Hematopoietic multipotent progenitor cell treated with erythropoietin and hydrocortisone succinate and interleukin-3 and kit ligand, for 17 days (in vitro differentiated cells): ENCODE results near the gene DLG5.
"Not testable (repeated sequence)": the region's sequence is repeated elsewhere in the genome, so short reads cannot be mapped to it uniquely, and the experiment has no call there.

Experiments
- DNase-seq: peaks from one replicate; pipeline ENCODE4 v3.0.0-alpha.2; 2015; ENCODE audit warnings: low spot score

DLG5 gene

GRCh38 chr10:77792155-77792554 lies 134.4 kb downstream of the DLG5 start:
- no peak for DNase-seq

DNA sequence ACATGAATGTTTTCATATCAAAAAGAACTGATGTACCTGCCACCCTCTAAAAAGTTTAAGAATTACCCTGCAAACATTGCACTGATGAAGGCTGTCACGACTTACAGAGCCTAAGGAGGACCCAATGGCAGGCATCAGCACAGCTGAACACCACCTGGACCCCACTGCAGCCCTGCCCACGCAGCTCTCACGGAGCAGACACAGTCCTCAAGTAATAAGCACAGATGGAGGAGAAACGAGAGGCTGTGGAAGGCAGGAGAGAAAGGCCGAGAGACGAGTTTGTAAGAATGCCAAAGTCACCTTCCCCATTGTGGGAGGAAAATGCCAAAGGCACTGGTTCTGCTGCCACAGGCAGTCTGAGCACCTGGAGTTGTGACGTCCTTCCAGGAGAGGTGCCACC lies 135.0 kb downstream of the DLG5 start:
- DNase-seq, result no peak

DNA sequence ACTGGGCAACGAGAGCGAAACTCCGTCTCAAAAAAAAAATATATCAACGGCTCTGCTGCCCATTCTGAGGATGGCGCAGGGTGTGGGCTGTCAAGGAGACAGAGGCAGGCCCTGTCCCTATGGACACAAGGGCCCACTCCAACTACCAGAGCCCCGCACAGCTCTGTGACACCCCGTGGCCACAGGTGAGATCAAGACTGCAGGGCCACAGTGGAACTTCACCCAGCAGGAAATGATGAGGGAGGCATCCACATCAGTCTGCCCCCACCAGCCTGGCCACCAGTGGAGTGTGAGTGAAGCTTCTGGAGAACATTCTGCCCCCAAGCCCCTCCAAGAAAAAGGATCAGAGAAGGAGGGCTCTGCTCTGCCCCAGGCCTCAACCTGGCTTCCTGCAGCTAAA lies 136.7 kb downstream of the DLG5 start:
- no peak for DNase-seq

- DNase-seq, result no peak
Measured at GRCh38 chr10:77789016-77789415, 137.5 kb downstream of the DLG5 start.

- DNase-seq, result no peak
Measured at GRCh38 chr10:77788496-77789010, 138.0 kb downstream of the DLG5 start.

- no peak for DNase-seq
Measured at GRCh38 chr10:77787440-77787839, 139.1 kb downstream of the DLG5 start.

GRCh38 chr10:77784856-77785255 lies 141.7 kb downstream of the DLG5 start:
- no peak for DNase-seq

GRCh38 chr10:77782328-77783061 lies 144.1 kb downstream of the DLG5 start:
- no peak for DNase-seq

GRCh38 chr10:77781451-77782327 lies 144.9 kb downstream of the DLG5 start:
- no peak for DNase-seq

GRCh38 chr10:77780180-77780579 lies 146.4 kb downstream of the DLG5 start:
- DNase-seq, result no peak

DNA sequence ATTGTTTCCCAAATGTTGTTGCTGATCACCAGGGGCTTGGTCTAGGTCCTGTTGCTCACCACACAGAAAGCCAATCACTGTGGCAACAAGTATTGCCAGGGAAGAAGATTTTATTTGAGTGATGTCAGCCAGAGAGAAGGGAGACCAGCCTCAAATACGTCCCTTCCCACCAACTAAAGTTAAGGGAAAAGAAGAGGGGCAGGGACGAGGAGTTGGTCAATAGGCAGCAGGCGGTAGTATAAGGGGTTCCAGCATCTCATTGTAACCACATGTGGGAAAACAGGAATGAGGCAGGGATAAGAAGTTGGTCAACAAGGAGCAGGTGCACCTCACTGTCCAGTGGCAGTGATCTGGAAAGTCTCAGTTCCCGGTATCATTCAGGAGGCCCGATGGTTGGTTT lies 150.1 kb downstream of the DLG5 start:
- no peak for DNase-seq

DNA sequence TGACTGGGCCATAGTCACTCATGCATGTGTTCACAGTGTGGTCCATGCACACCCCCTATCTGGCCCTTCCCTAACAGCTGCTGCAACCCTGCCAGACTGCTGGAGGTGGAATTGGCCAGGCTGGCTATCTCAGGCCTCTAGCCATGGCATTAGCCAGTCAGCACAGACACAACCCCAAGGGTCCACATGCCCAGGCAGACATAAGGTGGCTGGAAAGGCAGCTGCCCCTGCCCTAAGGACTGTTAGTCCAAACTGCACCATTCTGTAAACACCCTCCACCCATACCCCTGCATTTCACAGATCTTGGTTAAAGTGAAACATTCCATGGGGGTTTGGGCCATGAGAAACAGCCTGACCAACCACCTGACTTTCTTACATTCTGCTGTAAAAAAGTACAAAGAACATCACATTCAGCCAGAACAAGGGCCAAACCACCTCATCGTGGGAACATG lies 151.6 kb downstream of the DLG5 start:
- DNase-seq, result no peak

GRCh38 chr10:77773631-77774426 lies 152.7 kb downstream of the DLG5 start:
- no peak for DNase-seq

DNA sequence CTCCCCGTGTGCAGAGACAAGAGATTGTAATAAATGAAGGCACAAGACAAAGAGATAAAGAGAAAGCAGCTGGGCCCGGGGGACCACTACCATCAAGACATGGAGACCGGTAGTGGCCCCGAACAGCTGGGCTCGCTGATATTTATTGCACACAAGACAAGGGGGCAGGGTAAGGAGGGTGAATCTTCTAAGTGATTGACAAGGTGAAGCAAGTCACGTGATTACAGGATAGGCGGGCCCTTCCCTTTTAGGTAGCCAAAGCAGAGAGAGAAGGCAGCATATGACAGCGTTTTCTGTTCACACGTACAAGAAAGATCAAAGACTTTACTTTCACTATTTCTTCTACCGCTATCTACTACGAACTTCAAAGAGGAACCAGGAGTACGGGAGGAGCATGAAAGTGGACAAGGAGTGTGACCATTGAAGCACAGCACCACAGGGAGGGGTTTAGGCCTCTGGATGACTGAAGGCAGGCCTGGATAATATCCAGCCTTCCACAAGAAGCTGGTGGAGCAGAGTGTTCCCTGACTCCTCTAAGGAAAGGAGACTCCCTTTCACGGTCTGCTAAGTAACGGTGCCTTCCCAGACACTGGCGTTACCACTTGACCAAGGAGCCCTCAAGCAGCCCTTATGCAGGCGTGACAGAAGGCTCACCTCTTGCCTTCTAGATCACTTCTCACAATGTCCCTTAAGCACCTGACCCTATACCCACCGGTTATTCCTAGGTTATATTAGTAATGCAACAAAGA lies 153.5 kb downstream of the DLG5 start:
- DNase-seq, result not testable (repeated sequence)

DNA sequence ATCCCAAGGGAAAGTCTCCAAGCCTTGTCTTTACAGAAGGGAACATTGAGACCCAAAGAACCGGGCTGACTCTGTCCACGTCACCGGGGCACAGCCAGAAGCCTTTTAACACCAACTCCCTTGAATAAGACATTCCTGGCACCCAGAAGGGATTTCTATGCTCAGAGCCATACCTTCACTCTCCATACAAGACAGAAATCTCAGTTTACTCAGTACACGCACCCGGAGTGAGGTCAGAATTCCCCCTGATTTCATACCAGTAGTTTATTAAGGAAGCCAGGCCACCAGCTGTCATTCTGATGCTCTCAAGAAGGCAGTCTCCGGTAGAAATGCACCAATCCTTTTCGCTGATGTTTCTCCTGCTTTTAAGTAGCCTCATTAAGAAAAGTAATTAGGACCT lies 154.7 kb downstream of the DLG5 start:
- DNase-seq, result no peak

- no peak for DNase-seq
Measured at GRCh38 chr10:77771450-77771849, 155.1 kb downstream of the DLG5 start.

GRCh38 chr10:77770868-77771175 lies 155.7 kb downstream of the DLG5 start:
- no peak for DNase-seq

- DNase-seq, result no peak
Measured at GRCh38 chr10:77770081-77770867, 156.3 kb downstream of the DLG5 start.

- DNase-seq, result no peak
Measured at GRCh38 chr10:77768039-77768438, 158.5 kb downstream of the DLG5 start.

GRCh38 chr10:77763453-77764430 lies 162.8 kb downstream of the DLG5 start:
- DNase-seq, result no peak
